HG02981 (cell line): ENCODE measurements around the gene SYNGAP1.
A peak's percentile ranks its signal among the peaks of the same experiment; 100 is the strongest.

ENCODE experiments used
- ATAC-seq: cut with Tn5 transposase; IDR thresholded peaks from one replicate; pipeline ENCODE4 v1.9.1; 2021; ENCODE audit warnings: mild to moderate bottlenecking, moderate library complexity; ENCODE audit not compliant: unreplicated experiment

SYNGAP1 gene

GRCh38 chr6:33420491-33421343 lies 852 bp downstream of the SYNGAP1 start:
- ATAC-seq: no peak

GRCh38 chr6:33421344-33421643 lies 1.4 kb downstream of the SYNGAP1 start:
- no peak for ATAC-seq

GRCh38 chr6:33423777-33424176 lies 3.9 kb downstream of the SYNGAP1 start:
- ATAC-seq: no peak

GRCh38 chr6:33424855-33425667 lies 5.2 kb downstream of the SYNGAP1 start:
- ATAC-seq: no peak

- ATAC-seq: peak; percentile 43
Measured at GRCh38 chr6:33425668-33426577, 6.1 kb downstream of the SYNGAP1 start.

- no peak for ATAC-seq
Measured at GRCh38 chr6:33426590-33427511, 7.0 kb downstream of the SYNGAP1 start.

GRCh38 chr6:33427585-33428223 lies 7.8 kb downstream of the SYNGAP1 start:
- no peak for ATAC-seq

- ATAC-seq: no peak
Measured at GRCh38 chr6:33428224-33428965, 8.5 kb downstream of the SYNGAP1 start.

- no peak for ATAC-seq
Measured at GRCh38 chr6:33428966-33429749, 9.3 kb downstream of the SYNGAP1 start.

GRCh38 chr6:33429750-33430052 lies 9.8 kb downstream of the SYNGAP1 start:
- no peak for ATAC-seq

GRCh38 chr6:33430334-33430733 lies 10.5 kb downstream of the SYNGAP1 start:
- ATAC-seq: no peak

- peak; percentile 57 for ATAC-seq
Measured at GRCh38 chr6:33430991-33431879, 11.4 kb downstream of the SYNGAP1 start.

GRCh38 chr6:33431880-33432541 lies 12.1 kb downstream of the SYNGAP1 start:
- ATAC-seq: no peak

- ATAC-seq: no peak
Measured at GRCh38 chr6:33432546-33432945, 12.7 kb downstream of the SYNGAP1 start.

- no peak for ATAC-seq
Measured at GRCh38 chr6:33433001-33433543, 13.2 kb downstream of the SYNGAP1 start.

- no peak for ATAC-seq
Measured at GRCh38 chr6:33433544-33434191, 13.8 kb downstream of the SYNGAP1 start.
